Fibroblast of skin of back (primary cell): Measurements from ENCODE around the gene CTNNBIP1.

Experiments used
- DNase-seq: peaks from one replicate; pipeline ENCODE4 v3.0.0-alpha.2; 2013

Gene CTNNBIP1

DNA sequence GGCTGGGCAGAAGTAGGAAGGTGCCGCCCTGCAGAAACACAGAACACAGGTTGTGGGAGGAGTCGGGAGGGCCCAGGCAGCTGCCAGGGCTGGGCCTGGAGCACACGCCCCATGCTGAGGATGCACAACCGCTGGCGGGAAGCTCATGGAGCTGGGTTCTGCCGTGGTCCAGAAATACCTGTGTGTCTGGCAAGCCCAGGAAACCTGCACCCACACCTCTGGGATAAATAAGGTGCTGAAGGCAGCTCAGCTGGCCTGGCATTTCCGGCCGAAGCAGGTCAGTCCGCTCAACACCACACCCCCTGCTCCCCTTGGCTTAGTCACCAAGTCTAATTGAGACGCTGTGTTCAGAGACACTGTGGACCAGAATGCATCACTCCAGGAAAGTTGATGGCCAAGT lies 32.1 kb downstream of the CTNNBIP1 start:
- no peak for DNase-seq

DNA sequence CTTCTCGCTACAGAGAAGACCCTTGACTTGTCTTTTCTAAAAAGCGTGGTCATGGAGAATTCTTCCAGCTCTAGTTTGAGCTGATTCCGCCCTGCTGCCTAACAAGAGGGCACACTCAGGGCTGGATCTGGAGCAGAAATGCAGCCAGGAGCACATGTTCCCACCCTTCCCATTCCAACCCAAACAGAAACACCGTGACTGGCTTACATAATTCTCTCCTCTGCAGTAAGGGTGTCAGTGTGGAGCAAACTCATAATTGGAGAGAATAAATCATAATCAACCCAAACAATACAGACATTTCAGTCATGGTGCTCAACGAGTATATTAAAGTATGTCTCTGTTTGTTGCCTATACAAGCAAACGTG lies 34.5 kb downstream of the CTNNBIP1 start:
- DNase-seq = no peak

DNA sequence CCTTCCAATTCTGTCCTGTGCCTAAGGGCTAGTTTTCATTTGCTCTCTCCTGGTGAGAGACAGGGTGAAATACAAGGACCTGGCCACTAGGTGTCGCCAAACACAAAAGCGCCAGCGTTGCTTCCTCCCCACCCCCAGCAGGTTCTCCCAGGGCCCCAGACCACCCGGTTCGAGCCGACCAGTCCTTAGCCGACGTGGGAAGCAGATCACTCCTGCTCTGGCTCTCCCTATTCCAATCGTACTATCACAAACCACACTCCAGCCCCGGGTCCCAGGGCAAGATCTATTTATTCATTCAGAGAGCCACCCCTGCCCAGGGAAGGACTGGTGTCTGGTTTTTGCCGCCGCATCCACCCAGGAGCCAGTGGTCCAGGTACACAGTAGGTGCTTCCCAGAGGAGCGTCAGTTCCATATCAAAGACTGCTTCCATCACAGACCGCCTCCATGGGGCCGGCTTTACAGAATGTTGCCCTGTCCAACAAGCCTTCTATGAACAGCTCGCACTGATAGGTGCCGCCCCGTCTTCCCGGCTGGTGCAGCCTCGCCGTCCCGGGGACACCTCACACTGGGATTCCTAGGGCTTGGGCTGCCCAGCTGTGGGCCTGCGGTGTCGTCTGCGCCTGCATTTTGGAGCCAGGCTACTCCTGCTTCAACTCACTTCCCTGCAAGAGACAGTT lies 35.0 kb downstream of the CTNNBIP1 start:
- DNase-seq = peak; percentile 69

- no peak for DNase-seq
Measured at GRCh38 chr1:9874412-9874811, 35.7 kb downstream of the CTNNBIP1 start.

DNA sequence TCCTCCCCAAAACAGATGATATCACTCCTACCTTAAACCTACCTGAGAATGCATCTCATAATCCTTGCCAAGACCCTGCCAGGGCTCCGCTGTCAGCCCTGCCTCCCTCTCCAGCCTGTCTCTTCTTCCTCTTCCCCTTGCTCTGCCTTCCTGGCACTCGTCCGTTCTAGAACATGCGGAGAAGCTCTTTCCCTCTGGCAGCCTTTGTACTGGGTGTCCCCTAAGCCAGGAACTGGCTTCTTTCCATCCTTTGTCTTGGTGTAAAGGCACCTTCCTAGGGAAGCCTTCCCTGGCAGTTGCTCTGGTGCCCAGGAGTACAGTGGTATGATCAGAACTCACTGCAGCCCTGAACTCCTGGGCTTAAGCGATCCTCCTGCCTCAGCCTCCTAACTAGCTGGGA lies 36.1 kb downstream of the CTNNBIP1 start:
- DNase-seq = no peak

- DNase-seq = no peak
Measured at GRCh38 chr1:9873385-9873784, 36.7 kb downstream of the CTNNBIP1 start.

DNA sequence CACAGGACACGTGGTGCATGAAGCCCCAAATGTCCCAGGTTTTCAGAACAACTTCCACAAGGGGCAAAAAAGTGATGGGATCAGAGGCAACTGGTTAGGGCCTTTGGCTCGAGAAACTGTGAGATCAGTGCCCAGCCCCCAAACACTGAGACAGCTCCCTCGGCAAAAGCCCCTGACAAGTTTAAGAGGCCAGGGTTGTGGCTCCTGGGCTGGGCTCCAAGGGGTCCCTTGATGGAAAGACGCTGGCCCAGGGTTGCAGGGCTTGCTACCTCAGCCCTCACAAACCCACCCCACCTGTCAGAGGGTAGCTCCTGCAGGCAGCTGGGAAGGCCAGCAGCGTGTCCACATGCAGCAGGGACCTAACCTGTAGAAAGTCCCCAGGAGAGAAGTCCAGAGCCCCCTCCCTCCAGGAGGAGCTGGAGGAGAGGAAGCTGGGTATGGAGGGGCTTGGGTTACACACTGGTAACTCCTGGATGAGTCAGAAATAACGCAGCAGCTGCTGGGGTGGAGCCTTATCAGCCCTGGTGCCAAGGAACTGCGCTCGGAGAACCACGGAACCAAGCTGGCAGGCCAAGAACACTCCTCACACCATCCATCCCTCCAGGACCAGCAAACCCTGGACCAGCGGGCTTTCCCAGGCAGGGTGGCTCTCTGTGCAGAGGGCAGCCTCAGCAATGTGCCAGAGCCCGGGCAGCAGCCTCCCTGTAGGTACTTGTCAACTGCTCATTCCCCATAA lies 37.5 kb downstream of the CTNNBIP1 start:
- DNase-seq = no peak

DNA sequence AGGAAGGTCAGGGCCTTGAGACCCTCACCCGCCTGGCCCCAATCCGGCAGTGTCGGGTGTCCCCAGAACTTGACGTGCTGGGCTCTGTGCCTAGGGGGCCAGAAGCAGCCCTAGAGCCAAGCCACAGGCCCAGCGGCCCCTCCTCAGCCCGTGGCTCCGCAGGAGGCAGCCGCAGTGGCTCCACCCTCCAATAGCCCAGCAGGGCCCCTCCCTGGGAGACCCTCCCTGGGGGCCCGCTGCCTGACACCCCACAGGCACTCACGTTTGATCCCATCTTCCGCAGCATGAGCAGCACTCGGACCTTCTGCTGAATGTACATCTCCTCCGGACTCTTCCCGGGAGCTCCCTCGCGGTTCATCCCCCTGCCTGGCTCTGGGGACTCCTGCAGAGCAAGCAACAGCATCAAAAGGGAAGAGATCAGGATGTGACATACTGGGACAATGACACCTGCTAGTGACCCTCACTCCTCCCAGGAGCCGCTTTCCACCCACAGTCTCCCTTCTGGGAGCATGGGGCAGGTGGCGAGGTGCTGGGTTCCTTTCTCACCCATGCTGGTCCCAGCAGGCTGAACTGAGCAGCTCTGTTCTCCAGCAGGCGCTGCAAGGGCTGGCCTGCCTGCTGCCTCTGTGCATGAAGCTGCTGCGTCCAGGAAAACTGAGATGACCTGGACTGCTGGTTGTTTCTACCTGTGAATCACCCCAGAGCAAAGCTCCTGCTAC lies 38.2 kb downstream of the CTNNBIP1 start:
- DNase-seq = no peak

DNA sequence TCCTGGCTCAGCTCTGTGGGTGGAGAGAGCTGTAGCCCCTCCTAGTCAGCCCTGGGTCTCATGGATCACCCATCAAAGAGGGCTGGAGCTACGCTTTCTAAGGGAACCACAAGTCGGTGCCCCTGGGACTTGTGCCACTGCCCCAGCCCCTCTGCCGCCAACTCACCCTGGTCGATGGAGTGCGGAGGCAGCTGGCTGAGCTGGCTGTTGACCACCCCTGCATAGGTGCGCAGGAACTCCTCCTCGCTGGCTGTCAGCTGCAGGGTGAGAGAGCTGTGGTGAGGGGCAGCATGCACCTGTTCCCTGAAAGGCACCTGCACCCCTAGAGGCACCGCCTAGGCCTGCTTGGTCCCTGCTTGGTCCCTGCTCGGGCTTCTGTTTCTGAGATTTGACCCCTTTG lies 39.0 kb downstream of the CTNNBIP1 start:
- DNase-seq = no peak

DNA sequence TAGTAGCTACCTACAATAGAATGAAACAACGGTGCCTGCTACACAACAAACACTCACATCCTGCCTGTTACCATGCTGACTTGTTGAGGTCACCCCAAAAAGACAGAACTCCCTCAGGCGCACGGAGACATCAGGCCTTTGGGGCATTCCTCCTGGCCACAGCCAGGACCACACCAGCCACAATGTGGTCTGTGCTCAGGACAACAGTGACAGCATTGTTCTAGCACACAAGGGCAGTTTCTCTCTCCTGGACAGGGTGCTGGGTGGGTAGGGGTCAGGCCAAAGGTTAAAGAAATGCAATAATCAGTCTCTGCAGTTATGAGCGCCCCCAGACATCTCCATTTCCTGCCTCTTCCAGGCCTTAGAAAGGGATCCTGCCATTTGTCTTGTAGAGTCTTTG lies 39.5 kb downstream of the CTNNBIP1 start:
- DNase-seq = no peak

- DNase-seq = no peak
Measured at GRCh38 chr1:9869831-9870251, 40.2 kb downstream of the CTNNBIP1 start.

DNA sequence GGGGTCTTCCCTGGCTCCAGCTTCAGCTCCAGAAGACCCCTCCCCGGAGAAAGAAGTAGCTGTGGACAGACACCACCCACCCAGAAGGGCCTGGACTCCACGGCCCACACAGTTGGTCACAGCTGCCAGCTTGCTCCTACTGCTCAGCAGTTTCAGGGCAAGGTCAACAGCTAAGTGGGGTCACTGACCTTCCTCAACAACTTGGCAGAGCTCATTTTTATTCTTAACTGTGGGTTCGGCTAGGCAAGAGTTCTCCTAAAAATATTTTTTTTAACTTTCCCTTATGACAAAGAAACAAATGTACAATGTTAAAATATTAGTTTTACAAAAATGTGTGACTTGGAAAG lies 41.9 kb downstream of the CTNNBIP1 start:
- no peak for DNase-seq

DNA sequence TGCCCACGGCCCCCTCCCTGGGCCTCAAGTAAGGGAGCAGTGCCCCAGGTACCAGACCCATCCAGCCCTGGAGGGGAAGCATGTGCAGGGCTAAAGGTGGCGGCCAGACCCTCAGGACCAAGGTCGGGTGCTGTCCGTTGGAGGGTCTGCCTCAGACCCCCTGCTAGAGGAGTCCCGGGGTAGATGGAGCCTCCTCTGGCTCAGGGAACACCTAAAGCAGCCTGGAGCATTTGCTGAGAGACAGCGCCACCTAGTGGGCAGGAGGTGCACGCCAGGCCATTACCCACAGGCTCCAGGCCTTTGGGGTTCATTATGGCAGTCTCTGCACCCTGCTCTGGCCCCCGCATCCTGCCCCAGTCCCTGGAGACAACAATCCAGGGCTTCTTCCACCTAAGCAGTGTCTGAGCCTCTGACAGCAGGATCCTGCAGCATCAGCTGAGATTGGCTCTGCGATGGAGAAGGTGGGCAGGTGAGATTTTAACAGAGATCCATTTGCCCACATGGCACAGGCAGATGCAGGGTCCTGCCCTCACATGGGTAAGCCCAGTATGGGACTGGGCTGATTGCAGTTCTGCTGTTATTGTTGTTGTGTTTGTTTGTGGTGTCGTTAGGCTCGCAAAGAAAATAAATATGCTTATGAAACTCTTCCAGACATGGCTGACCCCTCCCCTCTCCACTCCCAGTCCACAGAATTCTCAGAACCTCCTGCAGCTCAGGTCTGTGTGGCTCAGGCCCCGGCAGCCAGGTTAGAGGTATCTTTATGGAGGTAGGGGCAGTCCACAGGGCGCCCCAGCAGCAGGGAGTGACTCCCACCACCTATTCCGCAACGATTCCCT lies 42.4 kb downstream of the CTNNBIP1 start:
- peak; percentile 58 for DNase-seq

DNA sequence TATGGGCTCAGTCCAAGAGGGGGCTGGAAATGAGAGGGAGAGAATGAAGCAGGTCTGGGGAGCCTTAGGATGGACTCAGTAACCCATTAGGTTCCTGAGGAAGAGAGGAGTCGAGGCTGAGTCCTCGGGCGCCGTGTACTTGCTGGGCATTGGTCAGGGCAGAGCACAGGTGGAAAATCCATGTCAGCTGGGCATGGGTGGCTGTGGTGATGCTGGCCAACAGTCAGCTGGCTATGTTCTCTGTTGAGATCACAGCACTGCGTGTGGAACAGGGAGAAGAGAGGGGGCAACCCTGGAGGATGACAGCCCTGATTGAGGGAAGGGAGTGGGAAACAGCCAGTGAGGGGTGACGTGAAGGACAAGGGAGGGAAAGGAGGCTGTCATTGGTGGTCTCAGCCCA lies 43.2 kb downstream of the CTNNBIP1 start:
- no peak for DNase-seq

- no peak for DNase-seq
Measured at GRCh38 chr1:9865724-9866123, 44.3 kb downstream of the CTNNBIP1 start.

GRCh38 chr1:9863371-9863770 lies 46.7 kb downstream of the CTNNBIP1 start:
- no peak for DNase-seq

- no peak for DNase-seq
Measured at GRCh38 chr1:9861360-9861759, 48.7 kb downstream of the CTNNBIP1 start.

- DNase-seq = no peak
Measured at GRCh38 chr1:9860887-9861286, 49.2 kb downstream of the CTNNBIP1 start.

DNA sequence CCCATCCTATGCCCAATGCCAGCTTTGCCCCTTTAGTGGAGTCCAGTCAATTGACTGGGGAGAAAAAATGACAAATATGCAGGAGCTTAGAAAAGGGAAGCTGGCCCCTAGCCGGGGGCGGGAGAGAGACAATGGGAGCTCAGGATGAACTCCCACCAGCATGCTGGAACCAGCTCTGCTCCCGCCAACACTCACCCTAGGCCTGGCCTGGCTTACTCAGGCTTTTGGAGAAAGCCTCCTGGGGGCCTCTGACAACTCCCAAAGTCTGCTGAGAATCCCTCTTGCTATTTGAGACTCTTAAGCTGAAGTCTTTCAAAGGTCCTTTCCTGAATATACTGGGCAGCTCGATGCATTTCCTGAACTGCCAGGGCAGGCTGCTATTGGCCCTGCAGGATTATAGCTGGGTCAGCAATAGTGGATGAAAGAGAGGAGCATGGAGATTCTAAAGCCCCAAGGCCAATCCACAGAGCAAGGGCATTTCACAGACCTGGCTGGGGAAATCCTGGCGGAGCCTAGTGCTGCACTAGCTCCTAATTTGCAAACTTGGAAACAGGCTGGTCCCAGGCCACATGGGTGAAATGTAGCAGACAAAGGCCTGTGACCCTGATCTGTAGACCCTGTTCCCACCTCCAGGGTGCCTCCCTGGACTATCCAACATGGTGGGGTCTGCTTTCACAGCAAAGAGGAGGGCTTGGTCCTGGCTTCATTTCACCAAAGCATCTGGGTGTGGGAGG lies 50.6 kb downstream of the CTNNBIP1 start:
- DNase-seq = peak; percentile 13

GRCh38 chr1:9858293-9859035 lies 51.6 kb downstream of the CTNNBIP1 start:
- no peak for DNase-seq

DNA sequence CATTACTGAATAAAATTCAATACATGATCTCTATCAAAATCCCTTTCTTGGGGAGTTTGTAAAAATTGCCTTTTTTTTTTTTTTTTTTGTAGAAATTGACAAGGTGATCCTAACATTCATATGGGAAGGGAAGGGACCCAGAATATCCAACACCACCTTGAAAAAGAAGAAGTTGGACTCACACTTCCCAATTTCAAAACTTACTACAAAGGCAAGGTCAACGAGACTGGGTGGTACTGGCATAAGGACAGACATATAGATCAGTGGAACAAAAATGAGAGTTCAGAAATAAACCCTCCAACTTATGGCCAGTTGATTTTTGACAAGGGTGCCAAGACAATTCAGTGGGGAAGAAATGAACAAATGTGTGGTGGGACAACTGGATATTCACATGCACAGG lies 54.9 kb downstream of the CTNNBIP1 start:
- no peak for DNase-seq

GRCh38 chr1:9853249-9853595 lies 56.8 kb downstream of the CTNNBIP1 start:
- DNase-seq = no peak
